ENCODE measurements around the gene OPCML. TPM values are rescaled to one million over a fixed set of nuclear protein-coding genes. Genes with fewer than 3 reads are reported as not detected.
"Not testable (repeated sequence)": the region's sequence is repeated elsewhere in the genome, so short reads cannot be mapped to it uniquely, and the experiment has no call there.

OPCML gene
- total RNA-seq, 2 experiments from 2014 or later, result not detected

DNA sequence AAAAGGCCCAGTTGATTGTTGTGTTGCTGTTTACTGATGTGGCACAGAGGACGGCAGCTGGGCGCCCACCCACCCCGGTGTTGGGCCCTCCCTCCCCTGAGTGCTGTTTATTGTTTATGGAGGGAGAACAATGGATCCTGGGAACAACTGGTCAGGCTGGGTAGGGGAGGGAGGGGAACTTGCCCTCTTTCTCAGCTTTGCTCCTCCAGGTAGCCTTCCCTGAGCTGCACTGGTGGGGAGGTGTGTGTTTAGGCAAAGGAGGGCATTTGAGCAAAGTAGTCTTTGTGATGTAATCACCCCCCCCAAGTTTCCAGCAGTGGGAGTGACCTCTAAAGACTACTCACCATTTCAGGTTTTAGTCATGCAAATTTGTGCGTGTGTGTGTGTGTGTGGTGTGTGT, 1126.6 kb downstream of the OPCML start:
- ChIA-PET POLR2A (no interaction called here), CTCF (no interaction called here)
- no peak for ATAC-seq
- H3K27ac Mint-ChIP-seq, result no peak overlapping the region
- peaks cover 5% of the 10 kb centered on the region for H3K27me3 Mint-ChIP-seq
- H3K4me3 Mint-ChIP-seq, result no peak overlapping the region
- no peaks in the 10 kb centered on the region for H3K4me1 Mint-ChIP-seq
- no peaks in the 10 kb centered on the region for H3K9me3 Mint-ChIP-seq (ENCODE audit: low read depth)
- no peak for DNase-seq
- intact Hi-C loops (cut with DNase I, micrococcal nuclease), result no loop called here
- no peaks in the 10 kb centered on the region for H3K36me3 Mint-ChIP-seq (ENCODE audit: low read depth)

DNA sequence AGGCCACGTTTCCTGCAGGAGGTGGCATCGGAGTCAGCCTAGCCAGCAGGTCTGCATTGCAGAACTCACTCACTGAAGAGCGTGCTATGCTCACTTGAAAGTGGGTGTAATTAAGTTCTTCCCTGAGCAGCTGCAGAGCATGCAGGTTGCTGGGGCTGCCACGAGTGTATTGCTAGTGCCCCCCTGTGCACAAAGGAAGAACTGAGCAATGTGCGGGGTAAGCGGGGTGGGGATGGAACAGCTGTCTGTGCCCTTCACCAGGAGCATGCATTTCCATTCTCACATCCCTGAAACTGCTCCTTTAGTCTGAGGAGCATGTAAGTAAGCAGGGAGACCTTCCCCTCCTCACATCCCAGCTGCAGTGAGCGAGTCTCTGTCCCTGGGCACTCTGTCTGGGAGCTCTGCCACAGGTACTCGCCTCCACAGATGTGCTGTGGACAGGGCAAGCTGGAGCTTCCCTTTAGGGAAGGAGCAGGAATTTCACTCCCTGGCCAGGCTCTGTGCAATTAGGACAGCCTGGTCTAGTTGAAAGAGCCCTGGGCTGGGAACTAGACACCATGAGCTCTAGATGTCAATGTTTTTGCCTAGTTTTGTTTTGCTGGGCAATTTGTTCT, 1130.1 kb downstream of the OPCML start:
- Mint-ChIP-seq H3K4me1 (no peaks in the 10 kb centered on the region), H3K27me3 (peaks cover 7% of the 10 kb centered on the region), H3K36me3 (ENCODE audit: low read depth) (no peaks in the 10 kb centered on the region), H3K27ac (no peak overlapping the region), H3K4me3 (no peak overlapping the region), H3K9me3 (ENCODE audit: low read depth) (peaks cover 6% of the 10 kb centered on the region)
- ChIA-PET CTCF (no interaction called here), POLR2A (no interaction called here)
- intact Hi-C loops (cut with DNase I, micrococcal nuclease), result no loop called here
- ATAC-seq, result no peak
- DNase-seq, result peak; percentile 14

DNA sequence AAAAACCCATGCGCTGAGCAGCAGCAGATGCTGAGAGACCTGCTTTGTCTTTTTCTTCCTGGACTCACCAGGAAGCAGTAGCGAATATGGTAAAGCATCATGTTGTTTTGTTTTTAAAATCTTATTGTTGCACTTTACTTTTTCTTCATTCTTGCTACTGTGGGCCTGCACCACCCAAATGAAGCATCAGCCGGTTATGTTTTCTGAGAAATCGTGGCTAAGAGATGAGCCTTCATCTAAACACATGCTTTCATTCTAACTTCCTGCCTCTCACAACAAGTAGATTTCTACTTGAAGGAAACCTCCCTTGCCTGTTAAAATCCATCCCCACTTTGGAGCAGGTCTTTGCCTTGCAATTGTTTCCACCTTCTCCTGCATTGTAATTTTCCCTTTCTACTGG, 1136.0 kb downstream of the OPCML start:
- ATAC-seq, result no peak
- no peaks in the 10 kb centered on the region for H3K36me3 Mint-ChIP-seq (ENCODE audit: low read depth)
- peaks cover 2% of the 10 kb centered on the region for H3K27me3 Mint-ChIP-seq
- H3K4me3 Mint-ChIP-seq, result no peak overlapping the region
- ChIA-PET POLR2A (no interaction called here), CTCF (interaction anchor here (0.7 kb wide), 1 partner anchor 25 kb away, joined by 3 read pairs; no protein-coding TSS in a partner anchor)
- no peaks in the 10 kb centered on the region for H3K4me1 Mint-ChIP-seq
- intact Hi-C loops (cut with DNase I, micrococcal nuclease), result no loop called here
- H3K27ac Mint-ChIP-seq, result no peak overlapping the region
- DNase-seq, result no peak
- peaks cover 14% of the 10 kb centered on the region for H3K9me3 Mint-ChIP-seq (ENCODE audit: low read depth)

DNA sequence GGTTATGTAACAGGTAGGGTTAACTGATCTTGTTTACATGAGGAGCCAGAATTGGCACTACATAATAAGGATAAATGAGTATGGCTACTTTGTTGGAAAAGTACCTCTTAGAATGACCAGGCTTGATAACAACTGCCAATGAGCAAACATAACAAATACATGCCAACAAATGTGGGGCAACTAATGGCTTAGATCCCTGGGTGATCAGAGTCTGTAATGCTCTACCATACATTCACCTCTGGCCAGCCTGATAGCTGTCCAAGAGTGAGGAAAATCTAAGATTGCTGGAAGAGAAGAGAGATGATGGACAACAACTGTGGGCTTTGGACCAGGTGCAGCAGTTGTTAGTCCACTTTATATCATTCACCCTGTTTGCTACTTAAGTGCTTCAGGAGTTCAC, 1136.9 kb downstream of the OPCML start:
- Mint-ChIP-seq H3K9me3 (ENCODE audit: low read depth) (peaks cover 14% of the 10 kb centered on the region), H3K27me3 (peaks cover 2% of the 10 kb centered on the region), H3K27ac (no peak overlapping the region), H3K4me3 (no peak overlapping the region), H3K4me1 (no peaks in the 10 kb centered on the region), H3K36me3 (ENCODE audit: low read depth) (no peaks in the 10 kb centered on the region)
- intact Hi-C loops (cut with DNase I, micrococcal nuclease), result no loop called here
- ATAC-seq (no peak), DNase-seq (no peak)
- CTCF ChIA-PET, result no interaction called here
- POLR2A ChIA-PET, result no interaction called here

DNA sequence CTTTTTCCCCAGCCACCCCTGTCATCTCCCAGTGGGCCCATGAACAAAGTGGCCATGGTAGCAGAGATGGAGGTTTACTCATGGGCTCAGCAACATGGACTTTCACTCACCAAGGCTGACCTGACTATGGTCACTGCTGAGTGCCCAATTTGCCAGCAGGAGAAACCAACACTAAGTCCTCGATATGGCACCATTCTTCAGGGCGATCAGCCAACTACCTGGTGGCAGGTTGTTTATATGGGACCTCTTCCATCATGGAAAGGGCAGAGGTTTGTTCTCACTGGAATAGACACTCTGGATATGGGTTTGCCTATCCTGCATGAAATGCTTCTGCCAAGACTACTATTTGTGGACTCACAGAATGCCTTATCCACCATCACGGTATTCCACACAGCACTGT, 1152.8 kb downstream of the OPCML start:
- CTCF ChIA-PET, result interaction anchor here (0.6 kb wide), 1 partner anchor 42 kb away, joined by 3 read pairs; no protein-coding TSS in a partner anchor
- POLR2A ChIA-PET, result no interaction called here
- intact Hi-C loops (cut with DNase I, micrococcal nuclease), result no loop called here
- no peaks in the 10 kb centered on the region for H3K4me1 Mint-ChIP-seq
- DNase-seq, result no peak
- H3K36me3 Mint-ChIP-seq (ENCODE audit: low read depth), result no peaks in the 10 kb centered on the region
- peaks cover 2% of the 10 kb centered on the region for H3K27me3 Mint-ChIP-seq
- no peak overlapping the region for H3K27ac Mint-ChIP-seq
- no peak for ATAC-seq
- peaks cover 15% of the 10 kb centered on the region for H3K9me3 Mint-ChIP-seq (ENCODE audit: low read depth)
- H3K4me3 Mint-ChIP-seq, result no peak overlapping the region

DNA sequence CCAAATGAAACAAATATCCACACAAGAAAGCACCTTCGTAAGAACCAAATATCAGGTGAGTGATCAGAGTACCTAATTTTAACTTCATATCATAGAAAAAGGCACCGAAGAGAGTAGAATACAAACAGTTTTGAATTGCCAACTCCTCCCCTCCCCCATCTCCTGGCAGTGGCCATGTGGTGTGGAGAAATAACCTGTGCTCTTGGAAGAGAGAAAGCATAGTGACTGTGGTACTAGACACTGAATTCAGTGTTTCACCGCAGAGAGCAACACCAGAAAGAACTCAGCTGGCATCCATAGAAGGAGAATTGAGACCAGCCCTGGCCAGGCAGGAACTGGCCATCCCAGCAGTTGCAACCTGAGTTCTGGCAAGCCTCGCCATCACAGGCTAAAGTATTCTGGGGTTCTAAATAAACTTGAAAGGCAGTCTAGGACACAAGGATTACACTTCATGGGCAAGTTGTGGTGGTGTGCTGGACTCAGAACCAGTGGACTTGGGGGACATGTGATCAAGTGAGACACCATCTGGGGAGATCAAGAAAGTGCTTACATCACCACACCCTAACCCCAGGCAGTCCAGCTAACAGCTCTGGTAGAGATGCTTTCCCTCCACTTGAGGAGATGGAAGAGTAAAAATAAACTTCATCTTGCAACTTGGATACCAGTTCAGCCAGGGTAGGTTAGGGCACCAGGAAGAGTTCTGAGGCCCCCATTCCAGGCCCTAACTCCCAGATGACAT, 1158.7 kb downstream of the OPCML start:
- intact Hi-C loops (cut with DNase I, micrococcal nuclease), result no loop called here
- CTCF ChIA-PET, result no interaction called here
- Mint-ChIP-seq H3K36me3 (ENCODE audit: low read depth) (no peaks in the 10 kb centered on the region), H3K4me3 (no peak overlapping the region), H3K27me3 (no peaks in the 10 kb centered on the region), H3K4me1 (no peaks in the 10 kb centered on the region), H3K9me3 (ENCODE audit: low read depth) (no peaks in the 10 kb centered on the region), H3K27ac (no peak overlapping the region)
- POLR2A ChIA-PET, result no interaction called here
- no peak for ATAC-seq
- DNase-seq, result no peak

DNA sequence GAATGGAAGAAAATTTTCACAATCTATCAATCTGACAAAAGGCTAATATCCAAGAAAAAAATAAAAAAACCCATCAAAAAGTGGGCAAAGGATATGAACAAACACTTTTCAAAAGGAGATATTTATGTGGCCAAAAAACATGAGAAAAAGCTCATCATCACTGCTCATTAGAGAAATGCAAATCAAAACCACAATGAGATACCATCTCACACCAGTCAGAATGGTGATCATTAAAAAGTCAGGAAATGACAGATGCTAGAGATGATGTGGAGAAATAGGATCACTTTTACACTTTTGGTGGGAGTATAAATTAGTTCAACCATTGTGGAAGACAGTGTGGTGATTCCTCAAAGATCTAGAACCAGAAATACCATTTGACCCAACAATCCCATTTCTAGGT, 1162.2 kb downstream of the OPCML start:
- H3K9me3 Mint-ChIP-seq (ENCODE audit: low read depth); H3K27me3 Mint-ChIP-seq; DNase-seq; H3K4me3 Mint-ChIP-seq; ATAC-seq; H3K4me1 Mint-ChIP-seq; H3K27ac Mint-ChIP-seq; POLR2A ChIA-PET; intact Hi-C loops (cut with DNase I, micrococcal nuclease); CTCF ChIA-PET; H3K36me3 Mint-ChIP-seq (ENCODE audit: low read depth): not testable (repeated sequence)

DNA sequence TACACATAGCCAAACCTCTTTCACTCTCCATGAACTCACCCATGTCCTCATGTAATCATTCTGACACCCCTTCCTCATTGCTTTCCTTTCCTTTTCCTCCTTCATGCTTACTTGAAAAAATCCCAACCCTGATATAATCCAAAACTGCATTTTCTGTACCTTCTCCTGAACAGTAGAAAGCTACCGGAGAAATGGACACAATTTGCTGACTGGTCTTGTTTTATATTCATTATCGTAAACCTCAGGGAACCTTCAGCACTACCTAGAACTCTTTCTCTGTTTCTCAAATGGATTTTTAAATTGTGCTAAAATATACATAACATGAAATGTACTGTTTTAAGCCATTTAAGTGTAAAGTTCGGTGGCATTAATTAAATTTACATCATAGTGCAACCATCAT, 1165.0 kb downstream of the OPCML start:
- POLR2A ChIA-PET, result no interaction called here

DNA sequence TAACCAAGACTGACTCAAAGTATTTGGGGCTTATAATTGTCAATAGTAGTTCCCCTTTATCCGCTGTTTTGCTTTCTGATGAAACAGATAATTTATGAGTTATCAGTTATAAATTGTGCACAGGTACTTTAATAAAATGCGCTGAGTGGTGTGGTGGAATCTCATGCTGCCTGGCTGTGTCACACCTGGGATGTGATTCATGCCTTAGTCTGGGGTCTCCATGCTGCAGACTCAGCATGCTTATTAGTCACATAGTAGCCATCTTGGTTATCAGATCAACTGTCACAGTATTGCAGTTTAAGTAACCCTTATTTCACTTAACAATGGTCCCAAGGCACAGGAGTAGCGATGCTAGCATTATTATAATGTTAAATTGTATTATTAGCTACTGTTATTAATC, 1166.7 kb downstream of the OPCML start:
- peaks cover 11% of the 10 kb centered on the region for H3K9me3 Mint-ChIP-seq (ENCODE audit: low read depth)
- H3K27me3 Mint-ChIP-seq, result peaks cover 3% of the 10 kb centered on the region
- intact Hi-C loops (cut with DNase I, micrococcal nuclease), result no loop called here
- ATAC-seq, result no peak
- H3K36me3 Mint-ChIP-seq (ENCODE audit: low read depth), result no peaks in the 10 kb centered on the region
- ChIA-PET CTCF (interaction anchor here (0.7 kb wide), 2 partner anchors 10 to 17 kb away, joined by 3 to 4 read pairs; no protein-coding TSS in a partner anchor), POLR2A (no interaction called here)
- DNase-seq, result no peak
- H3K4me3 Mint-ChIP-seq, result no peak overlapping the region
- peaks cover 1% of the 10 kb centered on the region for H3K4me1 Mint-ChIP-seq
- H3K27ac Mint-ChIP-seq, result no peak overlapping the region

More for the DNA sequence above, 1165.0 kb downstream of the OPCML start:
- H3K27ac Mint-ChIP-seq, result no peak overlapping the region
- CTCF ChIA-PET, result interaction anchor here (0.6 kb wide), 1 partner anchor 253 kb away, joined by 3 read pairs; no protein-coding TSS in a partner anchor
- peaks cover 8% of the 10 kb centered on the region for H3K9me3 Mint-ChIP-seq (ENCODE audit: low read depth)
- no peaks in the 10 kb centered on the region for H3K4me1 Mint-ChIP-seq
- DNase-seq, result no peak
- intact Hi-C loops (cut with DNase I, micrococcal nuclease), result no loop called here
- peaks cover 3% of the 10 kb centered on the region for H3K27me3 Mint-ChIP-seq
- no peaks in the 10 kb centered on the region for H3K36me3 Mint-ChIP-seq (ENCODE audit: low read depth)
- ATAC-seq, result no peak
- H3K4me3 Mint-ChIP-seq, result no peak overlapping the region
